Endothelial cell (in vitro differentiated cells): ENCODE data around the gene CCDC71L. TPM values are rescaled to one million over a fixed set of nuclear protein-coding genes. Genes with fewer than 3 reads are reported as not detected.
"Not testable (repeated sequence)": the region's sequence is repeated elsewhere in the genome, so short reads cannot be mapped to it uniquely, and the experiment has no call there.

Source experiments
- DNase-seq: peaks from one replicate; pipeline ENCODE4 v3.0.0; 2021; ENCODE audit warnings: low spot score
- H3K27ac Mint-ChIP-seq: one replicate; pipeline ENCODE4 v1.8.0; 2021; ENCODE audit warnings: mixed read lengths, inconsistent platforms; ENCODE audit not compliant: unreplicated experiment
- H3K27me3 Mint-ChIP-seq: one replicate; pipeline ENCODE4 v1.8.0; 2021; ENCODE audit warnings: mild to moderate bottlenecking, moderate library complexity, mixed read lengths, inconsistent platforms; ENCODE audit not compliant: unreplicated experiment
- H3K36me3 Mint-ChIP-seq: one replicate; pipeline ENCODE4 v1.8.0; 2021; ENCODE audit warnings: mild to moderate bottlenecking, low read depth, mixed read lengths, inconsistent platforms; ENCODE audit not compliant: unreplicated experiment
- H3K4me1 Mint-ChIP-seq: one replicate; pipeline ENCODE4 v1.8.0; 2021; ENCODE audit warnings: mild to moderate bottlenecking, mixed read lengths, inconsistent platforms; ENCODE audit not compliant: unreplicated experiment
- H3K4me3 Mint-ChIP-seq: one replicate; pipeline ENCODE4 v1.8.0; 2021; ENCODE audit warnings: mild to moderate bottlenecking, mixed read lengths, inconsistent platforms; ENCODE audit not compliant: unreplicated experiment
- H3K9me3 Mint-ChIP-seq: one replicate; pipeline ENCODE4 v1.8.0; 2021; ENCODE audit warnings: mixed read lengths, inconsistent platforms; ENCODE audit not compliant: unreplicated experiment
- total RNA-seq: library from RNA; stranded (reverse); fragmentation: NEBNext Ultra II Directional; extraction: Animal tissue kit (Norgen Biotek cat#: 25700); gene quantifications from one replicate; pipeline ENCODE4 v1.2.1, GENCODE V29; 2021; ENCODE audit not compliant: unreplicated experiment
- TF ChIP-seq, protein P1 (sequence below): fragments of 200-600 bp; sonication (generic); IDR thresholded peaks from one replicate; pipeline ENCODE4 v1.5.0; 2021; ENCODE audit warnings: antibody characterized with exemption; ENCODE audit not compliant: unreplicated experiment

Gene CCDC71L
- total RNA-seq, 1 donor from 2014 or later = 43.4 TPM

DNA sequence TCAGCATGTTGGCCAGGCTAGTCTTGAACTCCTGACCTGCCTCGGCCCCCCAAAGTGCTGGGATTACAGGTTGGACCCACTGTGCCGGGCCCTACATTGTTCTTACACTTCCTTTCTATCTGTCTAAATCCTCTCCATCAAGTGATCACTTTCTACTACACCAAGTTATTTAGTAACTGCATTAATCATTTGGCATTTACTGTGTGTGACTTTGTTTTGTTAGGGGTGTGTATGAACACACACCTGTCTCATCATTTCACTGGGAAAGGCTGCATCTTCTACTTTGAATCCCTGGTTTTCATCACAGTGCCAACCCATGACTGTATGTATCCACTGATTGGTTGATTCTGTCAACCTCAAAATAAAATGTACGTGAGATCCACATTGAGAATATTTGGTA, 23.0 kb upstream of the CCDC71L start:
- H3K27ac Mint-ChIP-seq = no peak overlapping the region
- H3K9me3 Mint-ChIP-seq = no peaks in the 10 kb centered on the region
- H3K4me1 Mint-ChIP-seq = no peaks in the 10 kb centered on the region
- DNase-seq = no peak
- H3K4me3 Mint-ChIP-seq = no peak overlapping the region
- H3K36me3 Mint-ChIP-seq = no peaks in the 10 kb centered on the region
- peaks cover 3% of the 10 kb centered on the region for H3K27me3 Mint-ChIP-seq
- TF ChIP-seq, protein P1, sequence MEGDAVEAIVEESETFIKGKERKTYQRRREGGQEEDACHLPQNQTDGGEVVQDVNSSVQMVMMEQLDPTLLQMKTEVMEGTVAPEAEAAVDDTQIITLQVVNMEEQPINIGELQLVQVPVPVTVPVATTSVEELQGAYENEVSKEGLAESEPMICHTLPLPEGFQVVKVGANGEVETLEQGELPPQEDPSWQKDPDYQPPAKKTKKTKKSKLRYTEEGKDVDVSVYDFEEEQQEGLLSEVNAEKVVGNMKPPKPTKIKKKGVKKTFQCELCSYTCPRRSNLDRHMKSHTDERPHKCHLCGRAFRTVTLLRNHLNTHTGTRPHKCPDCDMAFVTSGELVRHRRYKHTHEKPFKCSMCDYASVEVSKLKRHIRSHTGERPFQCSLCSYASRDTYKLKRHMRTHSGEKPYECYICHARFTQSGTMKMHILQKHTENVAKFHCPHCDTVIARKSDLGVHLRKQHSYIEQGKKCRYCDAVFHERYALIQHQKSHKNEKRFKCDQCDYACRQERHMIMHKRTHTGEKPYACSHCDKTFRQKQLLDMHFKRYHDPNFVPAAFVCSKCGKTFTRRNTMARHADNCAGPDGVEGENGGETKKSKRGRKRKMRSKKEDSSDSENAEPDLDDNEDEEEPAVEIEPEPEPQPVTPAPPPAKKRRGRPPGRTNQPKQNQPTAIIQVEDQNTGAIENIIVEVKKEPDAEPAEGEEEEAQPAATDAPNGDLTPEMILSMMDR = no peak

DNA sequence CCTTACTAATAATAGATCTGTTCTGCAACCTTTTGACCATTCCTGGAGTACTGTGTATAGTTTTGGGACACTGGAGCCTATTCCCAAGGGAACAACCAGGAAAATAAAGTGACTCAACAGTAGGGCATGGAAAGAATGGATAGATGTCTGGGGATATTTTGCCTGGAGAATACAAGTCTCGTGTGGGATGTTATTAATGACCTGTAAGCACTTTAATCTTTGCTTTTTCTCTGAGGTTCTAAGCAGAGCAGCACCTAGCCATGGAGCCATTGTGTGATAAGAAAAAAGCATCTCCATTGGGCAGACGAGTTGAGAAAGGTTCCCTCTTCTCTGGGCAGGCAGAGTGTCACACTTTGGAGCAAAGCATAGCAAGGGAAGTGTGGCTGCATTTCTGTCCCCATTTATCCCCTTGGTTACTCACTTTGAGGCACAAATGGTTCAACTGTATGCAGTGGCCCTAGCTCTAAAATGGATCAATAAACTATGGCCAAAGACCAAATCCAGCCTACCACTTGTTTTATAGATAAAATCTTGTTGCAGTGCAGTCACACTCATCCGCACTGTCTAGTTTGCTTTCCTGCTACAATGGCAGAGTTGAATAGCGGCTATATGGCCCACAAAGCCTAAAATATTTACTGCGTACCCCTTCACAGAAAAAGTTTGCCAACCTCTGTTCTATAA, 21.0 kb upstream of the CCDC71L start:
- Mint-ChIP-seq H3K4me3 (no peak overlapping the region), H3K36me3 (no peaks in the 10 kb centered on the region), H3K4me1 (no peaks in the 10 kb centered on the region), H3K27ac (no peak overlapping the region), H3K9me3 (no peaks in the 10 kb centered on the region), H3K27me3 (peaks cover 3% of the 10 kb centered on the region)
- DNase-seq = no peak
- TF ChIP-seq, protein P1 = no peak

DNA sequence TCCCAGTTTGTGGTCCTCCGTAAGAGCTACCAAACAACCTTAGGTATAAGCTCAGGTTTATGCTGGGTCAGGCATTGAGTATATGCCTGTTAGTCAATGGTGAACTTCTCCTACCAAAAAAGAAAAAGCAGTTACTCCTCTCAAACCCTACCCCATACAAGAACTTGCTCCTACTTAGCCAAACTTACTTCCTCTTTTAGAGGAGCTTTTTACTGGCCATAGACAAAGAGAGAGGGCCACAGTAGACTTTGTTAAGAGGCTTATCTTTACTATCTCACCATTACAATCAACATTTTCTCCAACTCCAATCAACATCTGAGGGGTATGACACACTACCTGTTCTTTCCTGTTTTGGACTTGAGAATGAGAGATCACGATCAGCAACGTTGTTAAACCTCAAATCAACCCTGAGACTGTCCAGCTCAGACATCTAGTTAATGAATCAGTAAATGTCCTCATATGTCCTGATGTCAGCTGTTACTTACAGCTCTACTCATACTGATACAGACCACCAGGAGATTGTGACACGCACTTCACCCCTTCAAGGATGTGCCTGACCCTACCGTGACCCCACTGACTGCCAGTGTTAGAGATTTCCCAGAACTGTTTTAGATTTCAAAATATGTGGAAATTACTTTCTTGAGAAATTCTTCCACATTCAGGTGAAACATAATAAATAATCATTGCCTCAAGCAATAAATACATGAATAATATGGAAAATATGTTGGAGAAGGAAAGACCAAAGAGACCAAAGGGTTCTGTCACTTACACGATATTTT, 18.4 kb upstream of the CCDC71L start:
- no peak for DNase-seq
- no peak overlapping the region for H3K27ac Mint-ChIP-seq
- no peak overlapping the region for H3K4me3 Mint-ChIP-seq
- no peaks in the 10 kb centered on the region for H3K36me3 Mint-ChIP-seq
- TF ChIP-seq, protein P1 = no peak
- peaks cover 4% of the 10 kb centered on the region for H3K4me1 Mint-ChIP-seq
- peaks cover under 1% of the 10 kb centered on the region for H3K27me3 Mint-ChIP-seq
- H3K9me3 Mint-ChIP-seq = no peaks in the 10 kb centered on the region

DNA sequence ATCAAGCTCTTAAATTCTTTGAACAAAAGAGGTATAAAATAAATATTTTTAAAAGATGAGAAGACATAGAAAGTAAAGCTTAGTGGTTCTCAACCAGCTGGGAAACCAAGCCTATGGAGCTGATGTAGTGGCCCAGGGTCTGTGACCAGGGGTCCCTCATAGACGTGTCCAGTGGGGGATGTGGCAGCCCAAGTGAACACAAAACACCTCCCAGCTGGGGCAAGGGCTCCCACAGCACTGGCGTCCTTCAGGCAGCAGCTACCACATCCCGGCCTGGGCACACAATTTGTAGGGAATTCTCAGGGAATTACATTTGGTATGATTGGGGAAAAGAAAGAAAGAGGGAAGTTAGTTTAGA, 17.8 kb upstream of the CCDC71L start:
- H3K36me3 Mint-ChIP-seq = no peaks in the 10 kb centered on the region

DNA sequence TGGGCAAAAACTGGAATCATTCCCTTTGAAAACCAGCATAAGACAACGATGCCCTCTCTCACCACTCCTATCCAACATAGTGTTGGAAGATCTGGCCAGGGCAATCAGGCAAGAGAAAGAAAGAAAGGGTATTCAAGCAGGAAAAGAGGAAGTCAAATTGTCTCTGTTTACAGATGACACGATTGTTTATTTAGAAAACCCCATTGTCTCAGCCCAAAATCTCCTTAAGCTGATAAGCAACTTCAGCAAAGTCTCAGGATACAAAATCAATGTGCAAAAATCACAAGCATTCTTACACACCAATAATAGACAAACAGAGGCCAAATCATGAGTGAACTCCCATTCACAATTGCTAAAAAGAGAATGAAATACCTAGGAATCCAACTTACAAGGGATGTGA, 15.5 kb upstream of the CCDC71L start:
- not testable (repeated sequence) for H3K4me3 Mint-ChIP-seq, H3K9me3 Mint-ChIP-seq, H3K4me1 Mint-ChIP-seq, DNase-seq, H3K36me3 Mint-ChIP-seq, H3K27ac Mint-ChIP-seq, H3K27me3 Mint-ChIP-seq

More for the DNA sequence above, 17.8 kb upstream of the CCDC71L start:
- Mint-ChIP-seq H3K27ac (no peak overlapping the region), H3K4me3 (no peak overlapping the region), H3K27me3 (no peaks in the 10 kb centered on the region), H3K4me1 (peaks cover 4% of the 10 kb centered on the region), H3K9me3 (no peaks in the 10 kb centered on the region)
- no peak for DNase-seq
- TF ChIP-seq, protein P1 = no peak

DNA sequence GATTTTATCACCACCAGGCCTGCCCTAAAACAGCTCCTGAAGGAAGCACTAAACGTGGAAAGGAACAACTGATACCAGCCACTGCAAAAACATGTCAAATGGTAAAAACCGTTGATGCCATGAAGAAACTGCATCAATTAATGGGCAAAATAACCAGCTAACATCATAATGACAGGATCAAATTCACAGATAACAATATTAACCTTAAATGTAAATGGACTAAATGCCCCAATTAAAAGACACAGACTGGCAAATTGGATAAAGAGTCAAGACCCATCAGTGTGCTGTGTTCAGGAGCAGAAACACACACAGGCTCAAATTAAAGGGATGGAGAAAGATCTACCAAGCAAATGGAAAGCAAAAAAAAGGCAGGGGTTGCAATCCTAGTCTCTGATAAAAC, 12.7 kb upstream of the CCDC71L start:
- DNase-seq, H3K27me3 Mint-ChIP-seq, H3K27ac Mint-ChIP-seq, H3K4me3 Mint-ChIP-seq, H3K4me1 Mint-ChIP-seq, H3K36me3 Mint-ChIP-seq, H3K9me3 Mint-ChIP-seq: not testable (repeated sequence)

DNA sequence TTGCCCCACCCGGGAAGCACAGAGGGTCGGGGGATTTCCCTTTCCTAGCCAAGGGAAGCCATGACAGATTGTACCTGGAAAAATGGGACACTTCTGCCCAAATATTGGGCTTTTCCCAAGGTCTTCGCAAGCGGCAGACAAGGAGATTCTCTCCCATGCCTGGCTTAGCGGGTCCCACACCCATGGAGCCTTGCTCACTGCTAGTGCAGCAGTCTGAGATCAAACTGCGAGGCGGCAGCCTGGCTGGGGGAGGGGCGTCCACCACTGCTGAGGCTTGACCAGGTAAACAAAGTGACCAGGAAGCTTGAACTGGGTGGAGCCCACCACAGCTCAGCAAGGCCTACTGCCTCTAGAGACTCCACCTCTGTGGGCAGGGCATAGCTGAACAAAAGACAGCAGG, 11.0 kb upstream of the CCDC71L start:
- not testable (repeated sequence) for H3K27ac Mint-ChIP-seq, H3K4me3 Mint-ChIP-seq, H3K36me3 Mint-ChIP-seq, H3K4me1 Mint-ChIP-seq, H3K9me3 Mint-ChIP-seq, DNase-seq, H3K27me3 Mint-ChIP-seq
